Measurements from ENCODE around the gene TMTC2.

GRCh38 chr12:82898441-82898840 lies 211.7 kb downstream of the TMTC2 start:
- TF ChIP-seq ZNF24 (IDR thresholded peaks at IDR 0.05), result no peak
- TF ChIP-seq MXI1 (IDR thresholded peaks at IDR 0.05; ENCODE audit: low read depth, low read length), result no peak
- no peak for TF ChIP-seq SREBF2 (IDR thresholded peaks at IDR 0.05; ENCODE audit: low read length)
- TF ChIP-seq CREB1 (IDR thresholded peaks at IDR 0.05; ENCODE audit: low read depth), result no peak
- no peak for TF ChIP-seq JUND (IDR thresholded peaks at IDR 0.05; ENCODE audit: low read depth, low read length)
- TF ChIP-seq TBL1XR1 (IDR thresholded peaks at IDR 0.05; ENCODE audit: low read depth, low read length), result no peak
- TF ChIP-seq EP300 (IDR thresholded peaks at IDR 0.05; ENCODE audit: borderline replicate concordance in 1 of 2, control insufficient read depth in 1 of 2, low read depth in 2 of 2, low read length in 2 of 2), result no peak
- no peak for TF ChIP-seq SMC3 (IDR thresholded peaks at IDR 0.05; ENCODE audit: borderline replicate concordance, low read length)
- no peak for TF ChIP-seq ZNF274 (IDR thresholded peaks at IDR 0.05; ENCODE audit: insufficient read depth, insufficient read length)
- TF ChIP-seq CTCF (IDR thresholded peaks at IDR 0.05 in 2 of 3, conservative IDR thresholded peaks at IDR 0.05 in 1 of 3; ENCODE audit: control insufficient read depth in 2 of 3, extremely low read depth in 1 of 3, insufficient read depth in 1 of 3, low read depth in 3 of 3, low read length in 3 of 3), result no peak

All from GM12878 (cell line).